Kidney epithelial cell (primary cell): ENCODE data around the gene CDH23. TPM values are rescaled to one million over a fixed set of nuclear protein-coding genes. Genes with fewer than 3 reads are reported as not detected.

ENCODE experiments used
- DNase-seq: peaks from one replicate; pipeline ENCODE4 v3.0.0-alpha.2; 2010; ENCODE audit warnings: low read depth
- H3K27me3 ChIP-seq: 2 replicates; pipeline ENCODE4 v1.6.0; 2011; ENCODE audit warnings: low read length; ENCODE audit not compliant: control insufficient read depth, insufficient read depth
- H3K36me3 ChIP-seq: 2 replicates; pipeline ENCODE4 v1.5.1; 2011; ENCODE audit warnings: low read length; ENCODE audit not compliant: control insufficient read depth, insufficient read depth
- H3K4me3 ChIP-seq: 2 replicates; pipeline ENCODE4 v1.5.1; 2011; ENCODE audit warnings: low read depth, mild to moderate bottlenecking, control low read depth, low read length
- total RNA-seq: library from RNA; depleted of rRNA; stranded (reverse); fragments of >200 nt; gene quantifications from 2 replicates; pipeline ENCODE4 v1.2.3, GENCODE V29; 2015
- TF ChIP-seq, protein P1 (sequence below): IDR thresholded peaks from 2 replicates; pipeline ENCODE4 v1.5.1; 2011; ENCODE audit warnings: mild to moderate bottlenecking, moderate library complexity, low read length, control low read depth, inconsistent platforms; ENCODE audit not compliant: insufficient read depth, poor library complexity, severe bottlenecking

The CDH23 gene
- total RNA-seq, 1 donor from 2014 or later = 0.04 TPM

GRCh38 chr10:71625445-71626175, 228.9 kb downstream of the CDH23 start:
- H3K27me3 ChIP-seq = peaks cover 25% of the 10 kb centered on the region
- DNase-seq = no peak
- TF ChIP-seq, protein P1, sequence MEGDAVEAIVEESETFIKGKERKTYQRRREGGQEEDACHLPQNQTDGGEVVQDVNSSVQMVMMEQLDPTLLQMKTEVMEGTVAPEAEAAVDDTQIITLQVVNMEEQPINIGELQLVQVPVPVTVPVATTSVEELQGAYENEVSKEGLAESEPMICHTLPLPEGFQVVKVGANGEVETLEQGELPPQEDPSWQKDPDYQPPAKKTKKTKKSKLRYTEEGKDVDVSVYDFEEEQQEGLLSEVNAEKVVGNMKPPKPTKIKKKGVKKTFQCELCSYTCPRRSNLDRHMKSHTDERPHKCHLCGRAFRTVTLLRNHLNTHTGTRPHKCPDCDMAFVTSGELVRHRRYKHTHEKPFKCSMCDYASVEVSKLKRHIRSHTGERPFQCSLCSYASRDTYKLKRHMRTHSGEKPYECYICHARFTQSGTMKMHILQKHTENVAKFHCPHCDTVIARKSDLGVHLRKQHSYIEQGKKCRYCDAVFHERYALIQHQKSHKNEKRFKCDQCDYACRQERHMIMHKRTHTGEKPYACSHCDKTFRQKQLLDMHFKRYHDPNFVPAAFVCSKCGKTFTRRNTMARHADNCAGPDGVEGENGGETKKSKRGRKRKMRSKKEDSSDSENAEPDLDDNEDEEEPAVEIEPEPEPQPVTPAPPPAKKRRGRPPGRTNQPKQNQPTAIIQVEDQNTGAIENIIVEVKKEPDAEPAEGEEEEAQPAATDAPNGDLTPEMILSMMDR = no peak
- no peak overlapping the region for H3K4me3 ChIP-seq
- no peaks in the 10 kb centered on the region for H3K36me3 ChIP-seq

DNA sequence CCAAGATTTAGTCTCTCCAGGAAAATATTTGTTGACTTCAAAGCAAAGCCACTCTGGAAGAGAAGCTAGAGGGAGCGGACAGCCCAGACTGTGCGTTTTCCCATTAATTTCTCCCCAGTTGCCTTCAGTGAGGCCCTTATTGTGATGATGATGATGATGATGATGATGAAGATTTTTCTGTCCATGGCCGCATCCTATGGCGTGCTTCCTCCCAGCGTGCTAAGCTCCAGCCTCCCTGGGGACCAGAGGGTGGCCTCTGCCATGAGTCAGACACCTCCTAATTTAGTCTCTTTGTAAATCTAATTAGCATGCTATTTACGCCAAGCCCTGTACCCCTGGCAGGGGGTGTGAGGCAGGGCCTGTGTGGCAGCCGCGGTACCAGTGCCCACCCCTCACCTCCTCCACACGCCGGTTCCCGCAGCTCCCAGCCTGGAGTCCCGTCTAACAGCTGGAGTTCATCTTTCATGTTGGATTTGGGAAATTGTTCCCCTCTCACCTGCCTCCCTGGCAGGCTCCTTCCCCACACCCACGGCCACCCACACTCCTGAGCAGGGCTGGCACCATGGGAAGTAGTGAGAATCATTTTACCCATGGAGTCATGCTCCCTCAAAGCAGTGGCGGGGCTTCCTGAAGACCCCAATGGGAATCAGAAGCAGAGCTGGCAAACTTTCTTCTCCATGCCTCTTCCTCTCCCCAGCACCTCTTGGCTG, 230.7 kb downstream of the CDH23 start:
- TF ChIP-seq, protein P1 = no peak
- peaks cover 28% of the 10 kb centered on the region for H3K27me3 ChIP-seq
- H3K4me3 ChIP-seq = no peak overlapping the region
- no peak for DNase-seq
- H3K36me3 ChIP-seq = no peaks in the 10 kb centered on the region

- no peak overlapping the region for H3K4me3 ChIP-seq
- TF ChIP-seq, protein P1 = no peak
- DNase-seq = no peak
- peaks cover 31% of the 10 kb centered on the region for H3K27me3 ChIP-seq
- H3K36me3 ChIP-seq = no peaks in the 10 kb centered on the region
These were observed 231.2 kb downstream of the CDH23 start for GRCh38 chr10:71627956-71628355.

GRCh38 chr10:71629131-71629530, 232.4 kb downstream of the CDH23 start:
- Histone ChIP-seq H3K27me3 (peaks cover 40% of the 10 kb centered on the region), H3K4me3 (no peak overlapping the region), H3K36me3 (no peaks in the 10 kb centered on the region)
- TF ChIP-seq, protein P1 = no peak
- no peak for DNase-seq

- peaks cover 40% of the 10 kb centered on the region for H3K27me3 ChIP-seq
- no peak overlapping the region for H3K4me3 ChIP-seq
- TF ChIP-seq, protein P1 = no peak
- H3K36me3 ChIP-seq = no peaks in the 10 kb centered on the region
- DNase-seq = no peak
These were observed 233.4 kb downstream of the CDH23 start for GRCh38 chr10:71630168-71630567.
